Measurements from ENCODE around the gene UNC93A.
"Not testable (repeated sequence)": the region's sequence is repeated elsewhere in the genome, so short reads cannot be mapped to it uniquely, and the experiment has no call there.

UNC93A gene

GRCh38 chr6:167358394-167358793 lies 67.3 kb downstream of the UNC93A start:
- H3K27me3 ChIP-seq (ENCODE audit: control insufficient read depth, insufficient read depth, low read length); H3K36me3 ChIP-seq (ENCODE audit: control insufficient read depth, insufficient read depth, low read length); H3K9me3 ChIP-seq (ENCODE audit: control insufficient read depth, insufficient read depth, low read length); H3K9ac ChIP-seq (ENCODE audit: low read depth, low read length); H3K4me1 ChIP-seq (ENCODE audit: control insufficient read depth, insufficient read depth, low read length); H3K4me3 ChIP-seq (ENCODE audit: low read depth, low read length): not testable (repeated sequence)

- not testable (repeated sequence) for H3K27me3 ChIP-seq (ENCODE audit: control insufficient read depth, insufficient read depth, low read length); H3K36me3 ChIP-seq (ENCODE audit: control insufficient read depth, insufficient read depth, low read length)
Measured at GRCh38 chr6:167361170-167361569, 70.1 kb downstream of the UNC93A start.

More at GRCh38 chr6:167361170-167361569, 70.1 kb downstream of the UNC93A start:
- not testable (repeated sequence) for H3K9me3 ChIP-seq (ENCODE audit: control insufficient read depth, insufficient read depth, low read length); H3K4me1 ChIP-seq (ENCODE audit: control insufficient read depth, insufficient read depth, low read length); H3K9ac ChIP-seq (ENCODE audit: low read depth, low read length); H3K4me3 ChIP-seq (ENCODE audit: low read depth, low read length)

All from iPS-15b (cell line).